CD4-positive, alpha-beta T cell treated with Interleukin-17A for 4 hours (primary cell): ENCODE results near the gene TEX12.

ENCODE experiments used
- DNase-seq: peaks from one replicate; pipeline ENCODE4 v3.0.0-alpha.2; 2020; ENCODE audit warnings: mixed read lengths

TEX12 gene

GRCh38 chr11:112213753-112214152 is 46.6 kb downstream of the TEX12 start:
- DNase-seq, result no peak

- no peak for DNase-seq
These were observed 48.4 kb downstream of the TEX12 start for GRCh38 chr11:112215621-112216020.

- DNase-seq, result no peak
These were observed 49.5 kb downstream of the TEX12 start for GRCh38 chr11:112216561-112217105.

- peak; percentile 47 for DNase-seq
These were observed 52.5 kb downstream of the TEX12 start for GRCh38 chr11:112219476-112220232.

GRCh38 chr11:112221274-112221835 is 54.2 kb downstream of the TEX12 start:
- no peak for DNase-seq
